ENCODE data around the gene PRKCA.

- TF ChIP-seq CTCF (IDR thresholded peaks at IDR 0.05; ENCODE audit: insufficient read depth, low read length) (no peak), POLR2AphosphoS5 (IDR thresholded peaks at IDR 0.05; ENCODE audit: low read depth) (no peak), REST (IDR thresholded peaks at IDR 0.05; ENCODE audit: insufficient replicate concordance, low read depth) (no peak)
These were observed 75.9 kb downstream of the PRKCA start for GRCh38 chr17:66378296-66378695.

Measured in HL-60 (cell line).